CD4-positive, CD25-positive, alpha-beta regulatory T cell (primary cell): Measurements from ENCODE around the gene RPS6KA4. TPM values are rescaled to one million over a fixed set of nuclear protein-coding genes. Genes with fewer than 3 reads are reported as not detected.

ENCODE experiments used
- ATAC-seq, 2 donors: fragments of 150-1000 bp; cut with Tn5 transposase; one replicate each; pipeline ENCODE4 v1.10.0; 2021; ENCODE audit warnings: low read depth in 2 of 2, moderate number of reproducible peaks in 2 of 2, moderate library complexity in 1 of 2
- DNase-seq, 3 donors: peaks; one replicate each; pipeline versions ENCODE4 v3.0.0 to v3.0.0-alpha.2; 2012 to 2022; ENCODE audit warnings: mixed read lengths in 1 of 3
- H3K27ac ChIP-seq: one replicate; pipeline ENCODE4 v1.7.0; 2013; ENCODE audit warnings: mild to moderate bottlenecking, low read length; ENCODE audit not compliant: insufficient read depth, poor library complexity, severe bottlenecking
- H3K27me3 ChIP-seq: one replicate; pipeline ENCODE4 v1.7.0; 2013; ENCODE audit warnings: low read length; ENCODE audit not compliant: control insufficient read depth, insufficient read depth
- H3K36me3 ChIP-seq: one replicate; pipeline ENCODE4 v1.7.0; 2013; ENCODE audit warnings: mild to moderate bottlenecking, low read length, moderate library complexity; ENCODE audit not compliant: control insufficient read depth, insufficient read depth
- H3K4me1 ChIP-seq: 2 replicates; pipeline ENCODE4 v1.7.0; 2013; ENCODE audit warnings: mild to moderate bottlenecking, low read length; ENCODE audit not compliant: insufficient read depth, control insufficient read depth, poor library complexity, severe bottlenecking
- H3K4me3 ChIP-seq: one replicate; pipeline ENCODE4 v1.7.0; 2013; ENCODE audit warnings: low read depth, mild to moderate bottlenecking, low read length, moderate library complexity
- H3K9me3 ChIP-seq, 2 experiments: 1 replicate in 1 of 2; 2 replicates in 1 of 2; pipeline ENCODE4 v1.7.0; 2013; ENCODE audit warnings: low read length in 2 of 2, mild to moderate bottlenecking in 1 of 2, moderate library complexity in 1 of 2; ENCODE audit not compliant: control insufficient read depth in 2 of 2
- H3K27ac Mint-ChIP-seq, 3 donors: one replicate each; pipeline ENCODE4 v1.8.0; 2020 to 2022; ENCODE audit warnings: mild to moderate bottlenecking in 3 of 3, mixed read lengths in 3 of 3, moderate library complexity in 2 of 3
- H3K27me3 Mint-ChIP-seq: one replicate; pipeline ENCODE4 v1.8.0; 2022; ENCODE audit warnings: mild to moderate bottlenecking, mixed read lengths
- H3K36me3 Mint-ChIP-seq: one replicate; pipeline ENCODE4 v1.8.0; 2020; ENCODE audit warnings: mixed read lengths
- H3K4me1 Mint-ChIP-seq, 4 donors: one replicate each; pipeline ENCODE4 v1.8.0; 2020 to 2022; ENCODE audit warnings: mixed read lengths in 4 of 4, mild to moderate bottlenecking in 1 of 4
- H3K4me3 Mint-ChIP-seq, 4 donors: one replicate each; pipeline ENCODE4 v1.8.0; 2020 to 2022; ENCODE audit warnings: mild to moderate bottlenecking in 4 of 4, mixed read lengths in 4 of 4, moderate library complexity in 3 of 4
- H3K9me3 Mint-ChIP-seq, 7 donors: one replicate each; pipeline ENCODE4 v1.8.0; 2020 to 2022; ENCODE audit warnings: mixed read lengths in 7 of 7, mild to moderate bottlenecking in 3 of 7, moderate library complexity in 2 of 7
- polyA plus RNA-seq, 4 donors: library from polyadenylated mRNA; unstranded; fragments of 300-500 nt; fragmentation: Illumina TruSeq; gene quantifications; one replicate each; pipeline ENCODE4 v1.2.3, GENCODE V29; 2021
- total RNA-seq: library from RNA; stranded (reverse); gene quantifications from one replicate; pipeline ENCODE4 v1.2.3, GENCODE V29; 2022

Gene RPS6KA4
- total and polyA plus RNA-seq, 5 donors from 2014 or later, result 6.3 to 32.7 (median 12.4) TPM

- no peak for DNase-seq
- no peak for ATAC-seq
- no peak overlapping the region for H3K27ac ChIP-seq
- H3K9me3 ChIP-seq, result no peaks in the 10 kb centered on the region
- H3K4me1 Mint-ChIP-seq, result peaks cover 0 to 14% (median 6%) of the 10 kb centered on the region in 4 donors
- H3K4me3 Mint-ChIP-seq, result no peak overlapping the region
- no peaks in the 10 kb centered on the region for H3K27me3 Mint-ChIP-seq
- H3K36me3 ChIP-seq, result peaks cover 9% of the 10 kb centered on the region
- no peak overlapping the region for H3K4me3 ChIP-seq
- H3K36me3 Mint-ChIP-seq, result peaks cover 4% of the 10 kb centered on the region
- H3K4me1 ChIP-seq, result peaks cover 10% of the 10 kb centered on the region
- H3K27ac Mint-ChIP-seq, result no peak overlapping the region
- no peaks in the 10 kb centered on the region for H3K27me3 ChIP-seq
- no peaks in the 10 kb centered on the region for H3K9me3 Mint-ChIP-seq
Observed at GRCh38 chr11:64352995-64353714, 5.8 kb upstream of the RPS6KA4 start.

GRCh38 chr11:64353715-64354506 lies 5.1 kb upstream of the RPS6KA4 start:
- H3K4me1 ChIP-seq, result peaks cover 17% of the 10 kb centered on the region
- no peak overlapping the region for H3K4me3 ChIP-seq
- no peak overlapping the region for H3K27ac ChIP-seq
- ATAC-seq (no peak), DNase-seq (no peak)
- peaks cover 4% of the 10 kb centered on the region for H3K36me3 Mint-ChIP-seq
- H3K4me3 Mint-ChIP-seq, result no peak overlapping the region
- no peaks in the 10 kb centered on the region for H3K27me3 Mint-ChIP-seq
- H3K9me3 ChIP-seq, result no peaks in the 10 kb centered on the region
- peaks cover 9% of the 10 kb centered on the region for H3K36me3 ChIP-seq
- H3K9me3 Mint-ChIP-seq, result no peaks in the 10 kb centered on the region
- no peaks in the 10 kb centered on the region for H3K27me3 ChIP-seq
- peaks cover 0 to 17% (median 6%) of the 10 kb centered on the region in 4 donors for H3K4me1 Mint-ChIP-seq
- H3K27ac Mint-ChIP-seq, result no peak overlapping the region

DNA sequence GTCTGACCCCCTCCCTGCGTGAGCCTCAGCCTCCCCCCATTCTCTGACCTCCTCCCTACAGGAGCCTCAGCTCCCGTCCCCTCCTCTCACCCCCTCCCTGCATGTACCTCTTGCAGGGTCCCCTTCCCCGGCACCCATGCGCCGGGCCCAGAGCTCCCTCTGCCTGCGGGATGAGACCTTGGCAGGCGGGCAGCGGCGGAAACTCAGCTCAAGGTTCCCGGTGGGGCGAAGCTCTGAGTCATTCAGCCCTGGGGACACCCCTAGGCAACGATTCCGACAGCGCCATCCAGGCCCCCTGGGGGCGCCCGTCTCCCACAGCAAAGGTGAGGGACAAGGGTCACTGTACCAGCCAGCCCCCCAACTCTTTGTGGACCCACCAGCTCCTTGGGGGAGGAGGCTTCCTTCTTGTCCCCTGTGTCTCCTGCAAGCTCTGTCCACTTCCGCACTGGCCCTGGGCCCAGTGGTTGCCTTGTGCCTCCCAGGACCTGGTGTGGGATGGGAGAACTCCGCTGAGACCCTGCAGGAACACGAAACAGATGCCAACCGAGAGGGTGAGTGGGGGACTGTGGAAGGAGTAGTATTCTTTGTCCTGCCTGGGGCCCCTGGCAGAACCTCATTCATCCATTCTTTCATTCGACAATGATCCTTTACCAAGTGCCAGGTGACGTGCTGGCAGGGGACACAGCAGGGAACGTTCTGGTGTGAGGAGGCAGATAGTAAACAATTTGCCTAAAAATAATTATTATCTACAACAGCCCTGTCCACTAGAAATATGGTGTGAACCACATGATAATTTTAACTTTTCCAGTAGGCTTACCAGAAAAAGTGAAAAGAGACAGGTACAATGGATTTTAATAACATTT lies 3.7 kb upstream of the RPS6KA4 start:
- H3K27ac Mint-ChIP-seq, result no peak overlapping the region
- Histone ChIP-seq H3K36me3 (peaks cover 3% of the 10 kb centered on the region), H3K27me3 (no peaks in the 10 kb centered on the region), H3K4me1 (peaks cover 28% of the 10 kb centered on the region), H3K27ac (no peak overlapping the region), H3K4me3 (no peak overlapping the region), H3K9me3 (no peaks in the 10 kb centered on the region)
- peak overlapping the region in 2 of 4 donors; percentile 65 to 83 for H3K4me3 Mint-ChIP-seq
- DNase-seq, result peak in 1 of 3 donors; percentile 52
- peaks cover 0 to 28% (median 12%) of the 10 kb centered on the region in 4 donors for H3K4me1 Mint-ChIP-seq
- H3K36me3 Mint-ChIP-seq, result no peaks in the 10 kb centered on the region
- ATAC-seq, result peak in 1 of 2 donors; percentile 9
- no peaks in the 10 kb centered on the region for H3K9me3 Mint-ChIP-seq
- H3K27me3 Mint-ChIP-seq, result no peaks in the 10 kb centered on the region

DNA sequence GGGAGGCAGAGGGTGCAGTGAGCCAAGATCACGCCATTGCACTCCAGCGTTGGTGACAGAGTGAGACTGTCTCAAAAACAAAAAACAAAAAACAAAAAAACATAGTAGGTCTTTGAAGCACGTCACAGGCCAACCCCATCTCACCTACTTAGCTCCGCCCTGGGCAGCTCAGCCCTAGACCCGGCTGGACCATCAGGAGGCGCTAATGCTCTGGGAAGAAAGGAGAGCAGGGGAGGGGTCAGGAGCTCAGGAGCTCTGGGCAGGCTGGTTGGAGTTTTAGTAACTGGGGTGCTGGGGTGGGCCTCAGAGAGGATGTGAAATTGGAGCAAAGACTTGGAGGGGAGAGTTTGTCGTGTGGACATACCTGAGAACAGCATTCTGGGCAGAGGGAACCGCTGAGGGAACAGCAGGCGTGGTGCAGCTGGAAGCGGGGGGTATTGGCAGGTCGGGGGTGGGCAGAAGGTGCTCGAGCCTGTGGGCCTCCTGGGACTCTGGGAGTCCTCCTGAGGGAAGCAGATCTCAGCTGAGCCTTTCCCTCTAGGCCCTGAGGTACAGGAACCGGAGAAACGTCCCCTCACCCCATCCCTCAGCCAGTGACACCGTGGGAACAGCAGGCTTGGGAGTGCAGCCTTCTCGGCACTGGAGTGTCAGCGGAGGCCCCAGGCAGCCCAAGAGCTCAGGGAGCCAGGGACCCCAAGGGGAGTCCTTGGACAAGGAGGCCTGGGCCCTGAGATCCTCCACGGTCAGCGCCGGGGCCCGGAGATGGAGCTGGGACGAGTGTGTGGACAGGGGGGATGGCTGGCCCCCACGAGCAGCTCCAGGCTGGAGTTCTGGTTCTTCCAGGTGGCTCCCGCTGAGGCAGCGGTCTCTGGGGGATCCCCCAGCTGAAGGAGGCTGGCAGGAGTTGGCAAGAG lies 2.2 kb upstream of the RPS6KA4 start:
- Mint-ChIP-seq H3K27me3 (no peaks in the 10 kb centered on the region), H3K36me3 (no peaks in the 10 kb centered on the region), H3K9me3 (no peaks in the 10 kb centered on the region), H3K27ac (peak overlapping the region in 1 of 3 donors; percentile 68), H3K4me3 (peak overlapping the region; percentile 56 to 83 (median 69)), H3K4me1 (peaks cover 0 to 38% (median 15%) of the 10 kb centered on the region in 4 donors)
- DNase-seq (peak in 1 of 3 donors; percentile 35), ATAC-seq (no peak)
- no peak overlapping the region for H3K4me3 ChIP-seq
- peaks cover 14% of the 10 kb centered on the region for H3K36me3 ChIP-seq
- H3K27me3 ChIP-seq, result no peaks in the 10 kb centered on the region
- H3K9me3 ChIP-seq, result no peaks in the 10 kb centered on the region
- H3K4me1 ChIP-seq, result peaks cover 28% of the 10 kb centered on the region
- no peak overlapping the region for H3K27ac ChIP-seq

DNA sequence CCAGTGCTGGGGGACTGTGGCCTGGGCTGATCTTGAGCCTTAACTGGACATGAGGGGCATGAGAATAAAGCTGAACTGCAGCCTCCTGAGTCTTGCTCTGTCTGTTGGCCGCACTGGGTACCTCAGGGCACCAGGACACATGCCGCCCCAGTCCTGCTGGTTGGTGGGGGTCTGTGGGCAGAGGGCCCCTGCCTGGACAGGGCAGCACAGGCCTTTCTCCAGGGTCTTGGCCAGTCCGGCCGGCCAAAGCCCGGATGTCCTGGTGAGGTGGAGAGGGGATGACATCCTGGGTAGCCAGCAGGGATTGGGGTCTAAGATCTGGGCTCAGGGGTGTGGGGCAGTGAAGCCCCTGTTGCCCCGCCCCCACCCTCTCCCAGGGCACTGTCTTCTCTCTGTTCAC lies 1.5 kb upstream of the RPS6KA4 start:
- Histone ChIP-seq H3K4me3 (no peak overlapping the region), H3K9me3 (no peaks in the 10 kb centered on the region), H3K27me3 (no peaks in the 10 kb centered on the region), H3K36me3 (peaks cover 21% of the 10 kb centered on the region), H3K27ac (no peak overlapping the region), H3K4me1 (peaks cover 28% of the 10 kb centered on the region)
- no peak overlapping the region for H3K27ac Mint-ChIP-seq
- no peaks in the 10 kb centered on the region for H3K9me3 Mint-ChIP-seq
- H3K36me3 Mint-ChIP-seq, result peaks cover 7% of the 10 kb centered on the region
- no peaks in the 10 kb centered on the region for H3K27me3 Mint-ChIP-seq
- DNase-seq (no peak), ATAC-seq (no peak)
- H3K4me3 Mint-ChIP-seq, result peak overlapping the region in 1 of 4 donors; percentile 68
- peaks cover 0 to 42% (median 18%) of the 10 kb centered on the region in 4 donors for H3K4me1 Mint-ChIP-seq

- peak in 1 of 3 donors; percentile 59 for DNase-seq
- Histone ChIP-seq H3K27me3 (no peaks in the 10 kb centered on the region), H3K4me1 (peaks cover 28% of the 10 kb centered on the region), H3K27ac (peak overlapping the region; percentile 66), H3K9me3 (no peaks in the 10 kb centered on the region), H3K36me3 (peaks cover 24% of the 10 kb centered on the region), H3K4me3 (no peak overlapping the region)
- peak overlapping the region in 3 of 4 donors; percentile 68 to 76 (median 69) for H3K4me3 Mint-ChIP-seq
- ATAC-seq, result peak; percentile 50 to 52
- H3K4me1 Mint-ChIP-seq, result peaks cover 0 to 42% (median 18%) of the 10 kb centered on the region in 4 donors
- H3K9me3 Mint-ChIP-seq, result no peaks in the 10 kb centered on the region
- no peaks in the 10 kb centered on the region for H3K27me3 Mint-ChIP-seq
- peaks cover 9% of the 10 kb centered on the region for H3K36me3 Mint-ChIP-seq
- peak overlapping the region in 1 of 3 donors; percentile 69 for H3K27ac Mint-ChIP-seq
Observed at GRCh38 chr11:64357904-64358535, 942 bp upstream of the RPS6KA4 start.
